K562 (cell line): ENCODE results near the gene DCP2. TPM values are rescaled to one million over a fixed set of nuclear protein-coding genes. Genes with fewer than 3 reads are reported as not detected.

Experiments used
- BACH1 ChIP-seq: fragments of 200-800 bp; sonication (Bioruptor generic); IDR thresholded peaks from 2 replicates; pipeline ENCODE4 v1.6.1; 2016; ENCODE audit warnings: missing genetic modification characterization, missing compliant biosample characterization
- BHLHE40 ChIP-seq: IDR thresholded peaks from 2 replicates; pipeline ENCODE4 v1.6.1; 2011; ENCODE audit warnings: low read length, improper control_type of control experiment
- CBX1 ChIP-seq: sonication (generic); IDR thresholded peaks from 2 replicates; pipeline ENCODE4 v1.6.1; 2016; ENCODE audit warnings: antibody characterized with exemption, low read depth, mild to moderate bottlenecking
- CSDE1 ChIP-seq, 2 experiments: fragments of 450-650 bp; IDR thresholded peaks; 2 replicates each; pipeline ENCODE4 v1.6.1; 2016; ENCODE audit warnings: mild to moderate bottlenecking in 1 of 2
- ELF1 ChIP-seq: fragments of 200-800 bp; sonication (Bioruptor generic); IDR thresholded peaks from 2 replicates; pipeline ENCODE4 v1.6.1; 2016; ENCODE audit warnings: missing genetic modification characterization, missing compliant biosample characterization
- FOXJ3 ChIP-seq: sonication (generic); formaldehyde crosslinking; IDR thresholded peaks from 2 replicates; pipeline ENCODE4 v1.4.0; 2020; ENCODE audit warnings: mild to moderate bottlenecking, missing genetic modification reagents
- GABPB1 ChIP-seq: sonication (generic); formaldehyde crosslinking; IDR thresholded peaks from 2 replicates; pipeline ENCODE4 v1.8.0; 2022; ENCODE audit warnings: mild to moderate bottlenecking, missing genetic modification reagents
- HSF4 ChIP-seq: fragments of 250-450 bp; sonication (Bioruptor Pico); IDR thresholded peaks from 2 replicates; pipeline ENCODE4 v2.1.2; 2022; ENCODE audit warnings: mild to moderate bottlenecking, moderate library complexity, borderline replicate concordance
- JUNB ChIP-seq: fragments of 450-650 bp; formaldehyde crosslinking; conservative IDR thresholded peaks from 2 replicates; pipeline ENCODE4 v1.4.0; 2020; ENCODE audit warnings: mild to moderate bottlenecking
- KLF16 ChIP-seq: IDR thresholded peaks from 2 replicates; pipeline ENCODE4 v1.6.1; 2016; ENCODE audit warnings: antibody characterized with exemption
- MED1 ChIP-seq: sonication (generic); formaldehyde crosslinking; IDR thresholded peaks from 2 replicates; pipeline ENCODE4 v1.8.1; 2023; ENCODE audit warnings: missing genetic modification reagents, borderline replicate concordance
- MEIS2 ChIP-seq: fragments of 450-650 bp; IDR thresholded peaks from 2 replicates; pipeline ENCODE4 v1.6.1; 2014; ENCODE audit warnings: mild to moderate bottlenecking; ENCODE audit not compliant: partially characterized antibody
- NFIC ChIP-seq: fragments of 450-650 bp; IDR thresholded peaks from 2 replicates; pipeline ENCODE4 v1.6.1; 2017; ENCODE audit warnings: mild to moderate bottlenecking, inconsistent platforms
- PHTF2 ChIP-seq: fragments of 250-450 bp; sonication (Bioruptor Pico); IDR thresholded peaks from 2 replicates; pipeline ENCODE4 v1.5.0; 2021; ENCODE audit warnings: mild to moderate bottlenecking
- RBFOX2 ChIP-seq: fragments of 200-400 bp; formaldehyde crosslinking; IDR thresholded peaks from 2 replicates; pipeline ENCODE4 v1.6.1; 2017; ENCODE audit warnings: low read depth, mild to moderate bottlenecking, low read length, moderate library complexity
- RFX7 ChIP-seq: fragments of 250-450 bp; sonication (Bioruptor Pico); IDR thresholded peaks from 2 replicates; pipeline ENCODE4 v1.5.1; 2021; ENCODE audit warnings: mild to moderate bottlenecking
- SAFB2 ChIP-seq: fragments of 200-400 bp; formaldehyde crosslinking; IDR thresholded peaks from 2 replicates; pipeline ENCODE4 v1.6.1; 2018; ENCODE audit warnings: borderline replicate concordance, low read length, low read depth, moderate library complexity; ENCODE audit not compliant: severe bottlenecking
- SMAD4 ChIP-seq: fragments of 250-450 bp; sonication (Bioruptor Pico); conservative IDR thresholded peaks from 2 replicates; pipeline ENCODE4 v1.8.0; 2021; ENCODE audit warnings: inconsistent platforms, mild to moderate bottlenecking, moderate library complexity
- STAG1 ChIP-seq: sonication (generic); formaldehyde crosslinking; IDR thresholded peaks from 2 replicates; pipeline ENCODE4 v1.5.0; 2020; ENCODE audit warnings: missing genetic modification reagents, borderline replicate concordance
- ZNF124 ChIP-seq: sonication (generic); formaldehyde crosslinking; IDR thresholded peaks from 2 replicates; pipeline ENCODE4 v1.8.1; 2022; ENCODE audit warnings: missing genetic modification reagents
- ZNF311 ChIP-seq: fragments of 250-450 bp; sonication (Bioruptor Pico); IDR thresholded peaks from 2 replicates; pipeline ENCODE4 v1.4.0; 2020; ENCODE audit warnings: mild to moderate bottlenecking, moderate library complexity
- ZNF384 ChIP-seq: IDR thresholded peaks from 2 replicates; pipeline ENCODE4 v1.6.1; 2012; ENCODE audit warnings: low read depth, low read length, improper control_type of control experiment
- ZNF77 ChIP-seq: fragments of 250-450 bp; sonication (Bioruptor Pico); IDR thresholded peaks from 2 replicates; pipeline ENCODE4 v1.5.0; 2020
- polyA plus RNA-seq, 8 experiments: library from polyadenylated mRNA; depleted of rRNA in 4 of 8; stranded (reverse) in 5 of 8; unstranded in 3 of 8; fragments of >200 nt; fragmentation: Nextera tagmentation in 2 of 8; fragmentation: Illumina TruSeq in 1 of 8; extraction: Ambion mirVana in 2 of 8; extraction: Trizol in 1 of 8; gene quantifications; 2 replicates each; pipeline versions ENCODE4 v1.2.1 to v1.2.3, GENCODE V29; 2011 to 2014; ENCODE audit warnings: inconsistent platforms in 1 of 8, missing spikeins in 1 of 8
- total RNA-seq, 7 experiments: library from RNA; depleted of rRNA in 6 of 7; stranded (reverse); fragments of >200 nt in 6 of 7; fragmentation: Illumina TruSeq in 2 of 7; extraction: Trizol in 2 of 7; gene quantifications; 2 replicates each; pipeline versions ENCODE4 v1.2.1 to v1.2.3, GENCODE V29; 2011 to 2021; ENCODE audit warnings: low replicate concordance in 1 of 7
- TF ChIP-seq, protein P1 (sequence below): fragments of 450-650 bp; IDR thresholded peaks from 2 replicates; pipeline ENCODE4 v1.7.1; 2018; ENCODE audit warnings: mild to moderate bottlenecking, low read depth; ENCODE audit not compliant: partially characterized antibody
- TF ChIP-seq, protein P2 (sequence below), 2 experiments: fragments of 450-650 bp; IDR thresholded peaks; 2 replicates each; pipeline ENCODE4 v1.6.1; 2016
- TF ChIP-seq, protein P3 (sequence below): sonication (generic); formaldehyde crosslinking; IDR thresholded peaks from 2 replicates; pipeline ENCODE4 v1.4.0; 2020; ENCODE audit warnings: mild to moderate bottlenecking, missing genetic modification reagents

DCP2 gene
- total and polyA plus RNA-seq, 9 of the 15 experiments (the other 6 are each of a cell fraction or from before 2014, with no cell fraction given): 25.9 to 109 (median 46.7) TPM

DNA sequence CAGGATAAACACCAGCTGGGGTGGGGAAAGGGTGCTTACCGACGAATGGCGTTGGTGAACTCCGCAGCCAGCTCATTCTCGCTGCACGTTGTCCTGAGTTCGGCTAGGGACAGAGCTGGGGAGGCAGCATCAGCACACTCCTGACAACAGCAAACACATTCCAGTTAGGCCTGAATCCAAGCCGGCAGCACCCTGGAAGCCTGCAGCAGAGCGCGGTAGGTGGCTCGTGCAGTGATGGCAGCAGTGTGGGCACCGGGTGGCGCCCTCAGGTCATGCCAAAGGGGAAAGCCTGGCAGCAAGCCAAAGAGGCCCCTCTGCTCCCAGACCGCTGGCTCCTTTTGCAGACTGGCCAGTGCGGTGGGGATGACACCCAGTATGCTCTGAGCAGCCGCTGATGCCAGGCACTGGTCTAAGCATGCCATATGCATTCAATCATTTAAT, 66.9 kb downstream of the DCP2 start (continued):
- peak; percentile 98 for TF ChIP-seq NFIC
- TF ChIP-seq CSDE1 (IDR thresholded peaks at IDR 0.05): no peak
- TF ChIP-seq BACH1 (tag): 0 out of 2 replicates have a peak, but pooled peaks have one; percentile 30
- TF ChIP-seq KLF16: no peak
- TF ChIP-seq, protein P1, sequence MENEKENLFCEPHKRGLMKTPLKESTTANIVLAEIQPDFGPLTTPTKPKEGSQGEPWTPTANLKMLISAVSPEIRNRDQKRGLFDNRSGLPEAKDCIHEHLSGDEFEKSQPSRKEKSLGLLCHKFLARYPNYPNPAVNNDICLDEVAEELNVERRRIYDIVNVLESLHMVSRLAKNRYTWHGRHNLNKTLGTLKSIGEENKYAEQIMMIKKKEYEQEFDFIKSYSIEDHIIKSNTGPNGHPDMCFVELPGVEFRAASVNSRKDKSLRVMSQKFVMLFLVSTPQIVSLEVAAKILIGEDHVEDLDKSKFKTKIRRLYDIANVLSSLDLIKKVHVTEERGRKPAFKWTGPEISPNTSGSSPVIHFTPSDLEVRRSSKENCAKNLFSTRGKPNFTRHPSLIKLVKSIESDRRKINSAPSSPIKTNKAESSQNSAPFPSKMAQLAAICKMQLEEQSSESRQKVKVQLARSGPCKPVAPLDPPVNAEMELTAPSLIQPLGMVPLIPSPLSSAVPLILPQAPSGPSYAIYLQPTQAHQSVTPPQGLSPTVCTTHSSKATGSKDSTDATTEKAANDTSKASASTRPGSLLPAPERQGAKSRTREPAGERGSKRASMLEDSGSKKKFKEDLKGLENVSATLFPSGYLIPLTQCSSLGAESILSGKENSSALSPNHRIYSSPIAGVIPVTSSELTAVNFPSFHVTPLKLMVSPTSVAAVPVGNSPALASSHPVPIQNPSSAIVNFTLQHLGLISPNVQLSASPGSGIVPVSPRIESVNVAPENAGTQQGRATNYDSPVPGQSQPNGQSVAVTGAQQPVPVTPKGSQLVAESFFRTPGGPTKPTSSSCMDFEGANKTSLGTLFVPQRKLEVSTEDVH: no peak
- TF ChIP-seq FOXJ3 (CRISPR knock-in tag): no peak
- TF ChIP-seq ZNF124 (CRISPR knock-in tag): no peak
- no peak for TF ChIP-seq PHTF2 (CRISPR knock-in tag)
- TF ChIP-seq STAG1 (CRISPR knock-in tag): no peak
- no peak for TF ChIP-seq CBX1
- TF ChIP-seq SMAD4: 0 out of 2 replicates have a peak, but pooled peaks have one; percentile 17
- no peak for TF ChIP-seq HSF4 (CRISPR knock-in tag)
- peak; percentile 10; the same call in 1 of the 2 replicates for TF ChIP-seq GABPB1
- TF ChIP-seq SAFB2: no peak
- no peak for TF ChIP-seq ZNF384
- TF ChIP-seq RFX7 (CRISPR knock-in tag): no peak
- TF ChIP-seq MED1 (CRISPR knock-in tag): no peak
- TF ChIP-seq, protein P2, sequence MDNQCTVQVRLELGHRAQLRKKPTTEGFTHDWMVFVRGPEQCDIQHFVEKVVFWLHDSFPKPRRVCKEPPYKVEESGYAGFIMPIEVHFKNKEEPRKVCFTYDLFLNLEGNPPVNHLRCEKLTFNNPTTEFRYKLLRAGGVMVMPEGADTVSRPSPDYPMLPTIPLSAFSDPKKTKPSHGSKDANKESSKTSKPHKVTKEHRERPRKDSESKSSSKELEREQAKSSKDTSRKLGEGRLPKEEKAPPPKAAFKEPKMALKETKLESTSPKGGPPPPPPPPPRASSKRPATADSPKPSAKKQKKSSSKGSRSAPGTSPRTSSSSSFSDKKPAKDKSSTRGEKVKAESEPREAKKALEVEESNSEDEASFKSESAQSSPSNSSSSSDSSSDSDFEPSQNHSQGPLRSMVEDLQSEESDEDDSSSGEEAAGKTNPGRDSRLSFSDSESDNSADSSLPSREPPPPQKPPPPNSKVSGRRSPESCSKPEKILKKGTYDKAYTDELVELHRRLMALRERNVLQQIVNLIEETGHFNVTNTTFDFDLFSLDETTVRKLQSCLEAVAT (IDR thresholded peaks at IDR 0.05): peak in 1 of 2 experiments; percentile 62; a peak in 1 of 4 replicates
- TF ChIP-seq RBFOX2: peak; percentile 38; the same call in 1 of the 2 replicates
- TF ChIP-seq, protein P3, sequence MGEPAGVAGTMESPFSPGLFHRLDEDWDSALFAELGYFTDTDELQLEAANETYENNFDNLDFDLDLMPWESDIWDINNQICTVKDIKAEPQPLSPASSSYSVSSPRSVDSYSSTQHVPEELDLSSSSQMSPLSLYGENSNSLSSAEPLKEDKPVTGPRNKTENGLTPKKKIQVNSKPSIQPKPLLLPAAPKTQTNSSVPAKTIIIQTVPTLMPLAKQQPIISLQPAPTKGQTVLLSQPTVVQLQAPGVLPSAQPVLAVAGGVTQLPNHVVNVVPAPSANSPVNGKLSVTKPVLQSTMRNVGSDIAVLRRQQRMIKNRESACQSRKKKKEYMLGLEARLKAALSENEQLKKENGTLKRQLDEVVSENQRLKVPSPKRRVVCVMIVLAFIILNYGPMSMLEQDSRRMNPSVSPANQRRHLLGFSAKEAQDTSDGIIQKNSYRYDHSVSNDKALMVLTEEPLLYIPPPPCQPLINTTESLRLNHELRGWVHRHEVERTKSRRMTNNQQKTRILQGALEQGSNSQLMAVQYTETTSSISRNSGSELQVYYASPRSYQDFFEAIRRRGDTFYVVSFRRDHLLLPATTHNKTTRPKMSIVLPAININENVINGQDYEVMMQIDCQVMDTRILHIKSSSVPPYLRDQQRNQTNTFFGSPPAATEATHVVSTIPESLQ (CRISPR knock-in tag): no peak
- no peak for TF ChIP-seq MEIS2
- TF ChIP-seq ZNF77: no peak
- TF ChIP-seq BHLHE40: peak; percentile 22; the same call in 1 of the 2 replicates
- no peak for TF ChIP-seq ELF1 (tag)
- no peak for TF ChIP-seq ZNF311 (CRISPR knock-in tag)
- no peak for TF ChIP-seq JUNB (CRISPR knock-in tag)
